ENCODE data around the gene NRAP.

DNA sequence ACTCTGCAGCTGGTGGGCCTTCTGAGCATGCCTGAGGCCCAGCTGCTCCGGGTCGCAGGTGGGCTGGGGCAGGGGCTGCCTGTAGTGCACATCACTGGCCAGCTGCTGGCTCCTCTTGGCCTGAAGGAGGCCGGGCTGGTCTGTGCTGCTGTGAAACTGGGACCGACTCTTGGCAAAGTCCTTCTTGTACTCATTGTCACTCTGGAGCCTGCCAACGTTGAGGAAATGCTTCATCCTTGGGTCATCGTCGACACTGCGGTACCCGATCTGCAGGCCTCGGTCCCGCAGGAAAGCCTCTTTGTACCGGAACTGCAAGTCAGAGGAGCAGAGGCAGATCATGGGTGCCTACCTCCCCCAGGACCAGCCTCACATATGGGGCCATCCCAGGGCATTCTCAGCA is 73.3 kb downstream of the NRAP start:
- TF ChIP-seq, protein P1, sequence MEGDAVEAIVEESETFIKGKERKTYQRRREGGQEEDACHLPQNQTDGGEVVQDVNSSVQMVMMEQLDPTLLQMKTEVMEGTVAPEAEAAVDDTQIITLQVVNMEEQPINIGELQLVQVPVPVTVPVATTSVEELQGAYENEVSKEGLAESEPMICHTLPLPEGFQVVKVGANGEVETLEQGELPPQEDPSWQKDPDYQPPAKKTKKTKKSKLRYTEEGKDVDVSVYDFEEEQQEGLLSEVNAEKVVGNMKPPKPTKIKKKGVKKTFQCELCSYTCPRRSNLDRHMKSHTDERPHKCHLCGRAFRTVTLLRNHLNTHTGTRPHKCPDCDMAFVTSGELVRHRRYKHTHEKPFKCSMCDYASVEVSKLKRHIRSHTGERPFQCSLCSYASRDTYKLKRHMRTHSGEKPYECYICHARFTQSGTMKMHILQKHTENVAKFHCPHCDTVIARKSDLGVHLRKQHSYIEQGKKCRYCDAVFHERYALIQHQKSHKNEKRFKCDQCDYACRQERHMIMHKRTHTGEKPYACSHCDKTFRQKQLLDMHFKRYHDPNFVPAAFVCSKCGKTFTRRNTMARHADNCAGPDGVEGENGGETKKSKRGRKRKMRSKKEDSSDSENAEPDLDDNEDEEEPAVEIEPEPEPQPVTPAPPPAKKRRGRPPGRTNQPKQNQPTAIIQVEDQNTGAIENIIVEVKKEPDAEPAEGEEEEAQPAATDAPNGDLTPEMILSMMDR (conservative IDR thresholded peaks at IDR 0.05; ENCODE audit: low read depth in 2 of 2): no peak
- no peak for TF ChIP-seq EZH2 (IDR thresholded peaks at IDR 0.05; ENCODE audit: low read depth, unreplicated experiment)
- TF ChIP-seq POLR2AphosphoS5 (IDR thresholded peaks at IDR 0.05; ENCODE audit: low read depth): no peak
- no peak for TF ChIP-seq EZH2phosphoT487 (IDR thresholded peaks at IDR 0.05; ENCODE audit: unreplicated experiment)
- TF ChIP-seq, protein P2, sequence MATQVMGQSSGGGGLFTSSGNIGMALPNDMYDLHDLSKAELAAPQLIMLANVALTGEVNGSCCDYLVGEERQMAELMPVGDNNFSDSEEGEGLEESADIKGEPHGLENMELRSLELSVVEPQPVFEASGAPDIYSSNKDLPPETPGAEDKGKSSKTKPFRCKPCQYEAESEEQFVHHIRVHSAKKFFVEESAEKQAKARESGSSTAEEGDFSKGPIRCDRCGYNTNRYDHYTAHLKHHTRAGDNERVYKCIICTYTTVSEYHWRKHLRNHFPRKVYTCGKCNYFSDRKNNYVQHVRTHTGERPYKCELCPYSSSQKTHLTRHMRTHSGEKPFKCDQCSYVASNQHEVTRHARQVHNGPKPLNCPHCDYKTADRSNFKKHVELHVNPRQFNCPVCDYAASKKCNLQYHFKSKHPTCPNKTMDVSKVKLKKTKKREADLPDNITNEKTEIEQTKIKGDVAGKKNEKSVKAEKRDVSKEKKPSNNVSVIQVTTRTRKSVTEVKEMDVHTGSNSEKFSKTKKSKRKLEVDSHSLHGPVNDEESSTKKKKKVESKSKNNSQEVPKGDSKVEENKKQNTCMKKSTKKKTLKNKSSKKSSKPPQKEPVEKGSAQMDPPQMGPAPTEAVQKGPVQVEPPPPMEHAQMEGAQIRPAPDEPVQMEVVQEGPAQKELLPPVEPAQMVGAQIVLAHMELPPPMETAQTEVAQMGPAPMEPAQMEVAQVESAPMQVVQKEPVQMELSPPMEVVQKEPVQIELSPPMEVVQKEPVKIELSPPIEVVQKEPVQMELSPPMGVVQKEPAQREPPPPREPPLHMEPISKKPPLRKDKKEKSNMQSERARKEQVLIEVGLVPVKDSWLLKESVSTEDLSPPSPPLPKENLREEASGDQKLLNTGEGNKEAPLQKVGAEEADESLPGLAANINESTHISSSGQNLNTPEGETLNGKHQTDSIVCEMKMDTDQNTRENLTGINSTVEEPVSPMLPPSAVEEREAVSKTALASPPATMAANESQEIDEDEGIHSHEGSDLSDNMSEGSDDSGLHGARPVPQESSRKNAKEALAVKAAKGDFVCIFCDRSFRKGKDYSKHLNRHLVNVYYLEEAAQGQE (IDR thresholded peaks at IDR 0.05; ENCODE audit: unreplicated experiment): no peak
- TF ChIP-seq, protein P3, sequence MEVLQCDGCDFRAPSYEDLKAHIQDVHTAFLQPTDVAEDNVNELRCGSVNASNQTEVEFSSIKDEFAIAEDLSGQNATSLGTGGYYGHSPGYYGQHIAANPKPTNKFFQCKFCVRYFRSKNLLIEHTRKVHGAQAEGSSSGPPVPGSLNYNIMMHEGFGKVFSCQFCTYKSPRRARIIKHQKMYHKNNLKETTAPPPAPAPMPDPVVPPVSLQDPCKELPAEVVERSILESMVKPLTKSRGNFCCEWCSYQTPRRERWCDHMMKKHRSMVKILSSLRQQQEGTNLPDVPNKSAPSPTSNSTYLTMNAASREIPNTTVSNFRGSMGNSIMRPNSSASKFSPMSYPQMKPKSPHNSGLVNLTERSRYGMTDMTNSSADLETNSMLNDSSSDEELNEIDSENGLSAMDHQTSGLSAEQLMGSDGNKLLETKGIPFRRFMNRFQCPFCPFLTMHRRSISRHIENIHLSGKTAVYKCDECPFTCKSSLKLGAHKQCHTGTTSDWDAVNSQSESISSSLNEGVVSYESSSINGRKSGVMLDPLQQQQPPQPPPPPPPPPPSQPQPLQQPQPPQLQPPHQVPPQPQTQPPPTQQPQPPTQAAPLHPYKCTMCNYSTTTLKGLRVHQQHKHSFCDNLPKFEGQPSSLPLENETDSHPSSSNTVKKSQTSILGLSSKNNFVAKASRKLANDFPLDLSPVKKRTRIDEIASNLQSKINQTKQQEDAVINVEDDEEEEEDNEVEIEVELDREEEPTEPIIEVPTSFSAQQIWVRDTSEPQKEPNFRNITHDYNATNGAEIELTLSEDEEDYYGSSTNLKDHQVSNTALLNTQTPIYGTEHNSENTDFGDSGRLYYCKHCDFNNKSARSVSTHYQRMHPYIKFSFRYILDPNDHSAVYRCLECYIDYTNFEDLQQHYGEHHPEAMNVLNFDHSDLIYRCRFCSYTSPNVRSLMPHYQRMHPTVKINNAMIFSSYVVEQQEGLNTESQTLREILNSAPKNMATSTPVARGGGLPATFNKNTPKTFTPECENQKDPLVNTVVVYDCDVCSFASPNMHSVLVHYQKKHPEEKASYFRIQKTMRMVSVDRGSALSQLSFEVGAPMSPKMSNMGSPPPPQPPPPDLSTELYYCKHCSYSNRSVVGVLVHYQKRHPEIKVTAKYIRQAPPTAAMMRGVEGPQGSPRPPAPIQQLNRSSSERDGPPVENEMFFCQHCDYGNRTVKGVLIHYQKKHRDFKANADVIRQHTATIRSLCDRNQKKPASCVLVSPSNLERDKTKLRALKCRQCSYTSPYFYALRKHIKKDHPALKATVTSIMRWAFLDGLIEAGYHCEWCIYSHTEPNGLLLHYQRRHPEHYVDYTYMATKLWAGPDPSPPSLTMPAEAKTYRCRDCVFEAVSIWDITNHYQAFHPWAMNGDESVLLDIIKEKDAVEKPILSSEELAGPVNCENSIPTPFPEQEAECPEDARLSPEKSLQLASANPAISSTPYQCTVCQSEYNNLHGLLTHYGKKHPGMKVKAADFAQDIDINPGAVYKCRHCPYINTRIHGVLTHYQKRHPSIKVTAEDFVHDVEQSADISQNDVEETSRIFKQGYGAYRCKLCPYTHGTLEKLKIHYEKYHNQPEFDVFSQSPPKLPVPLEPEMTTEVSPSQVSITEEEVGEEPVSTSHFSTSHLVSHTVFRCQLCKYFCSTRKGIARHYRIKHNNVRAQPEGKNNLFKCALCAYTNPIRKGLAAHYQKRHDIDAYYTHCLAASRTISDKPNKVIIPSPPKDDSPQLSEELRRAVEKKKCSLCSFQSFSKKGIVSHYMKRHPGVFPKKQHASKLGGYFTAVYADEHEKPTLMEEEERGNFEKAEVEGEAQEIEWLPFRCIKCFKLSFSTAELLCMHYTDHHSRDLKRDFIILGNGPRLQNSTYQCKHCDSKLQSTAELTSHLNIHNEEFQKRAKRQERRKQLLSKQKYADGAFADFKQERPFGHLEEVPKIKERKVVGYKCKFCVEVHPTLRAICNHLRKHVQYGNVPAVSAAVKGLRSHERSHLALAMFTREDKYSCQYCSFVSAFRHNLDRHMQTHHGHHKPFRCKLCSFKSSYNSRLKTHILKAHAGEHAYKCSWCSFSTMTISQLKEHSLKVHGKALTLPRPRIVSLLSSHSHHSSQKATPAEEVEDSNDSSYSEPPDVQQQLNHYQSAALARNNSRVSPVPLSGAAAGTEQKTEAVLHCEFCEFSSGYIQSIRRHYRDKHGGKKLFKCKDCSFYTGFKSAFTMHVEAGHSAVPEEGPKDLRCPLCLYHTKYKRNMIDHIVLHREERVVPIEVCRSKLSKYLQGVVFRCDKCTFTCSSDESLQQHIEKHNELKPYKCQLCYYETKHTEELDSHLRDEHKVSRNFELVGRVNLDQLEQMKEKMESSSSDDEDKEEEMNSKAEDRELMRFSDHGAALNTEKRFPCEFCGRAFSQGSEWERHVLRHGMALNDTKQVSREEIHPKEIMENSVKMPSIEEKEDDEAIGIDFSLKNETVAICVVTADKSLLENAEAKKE (CRISPR knock-in tag; IDR thresholded peaks at IDR 0.05): no peak
- no peak for TF ChIP-seq STAT1 (IDR thresholded peaks at IDR 0.05; ENCODE audit: unreplicated experiment)
- no peak for TF ChIP-seq CREB1 (CRISPR knock-in tag; IDR thresholded peaks at IDR 0.05; ENCODE audit: low read depth)
- no peak for TF ChIP-seq JUNB (IDR thresholded peaks at IDR 0.05; ENCODE audit: unreplicated experiment)

All from GM23338 (cell line).